NCI-H187 treated with DMSO at 0.1 percent for 48 hours (cell line): ENCODE data around the gene ADAMTS7.
"Not testable (repeated sequence)": the region's sequence is repeated elsewhere in the genome, so short reads cannot be mapped to it uniquely, and the experiment has no call there.

Experiments used
- DNase-seq: peaks from one replicate; lab custom pipeline; 2025; lab: John Stamatoyannopoulos, UW

Gene ADAMTS7

GRCh38 chr15:78811124-78811824 is at the start of gene ADAMTS7:
Gene ADAMTS7 (minus strand): TSS chr15:78811464. CDS start chr15:78811220, 244 bp downstream.
- no peak for DNase-seq

GRCh38 chr15:78859971-78860719 is 48.9 kb upstream of the ADAMTS7 start:
- no peak for DNase-seq

- no peak for DNase-seq
These were observed 44.5 kb upstream of the ADAMTS7 start for GRCh38 chr15:78855746-78856145.

- DNase-seq: no peak
These were observed 43.6 kb upstream of the ADAMTS7 start for GRCh38 chr15:78854833-78855372.

GRCh38 chr15:78853500-78853899 is 42.2 kb upstream of the ADAMTS7 start:
- no peak for DNase-seq

- DNase-seq: no peak
These were observed 39.9 kb upstream of the ADAMTS7 start for GRCh38 chr15:78850941-78851755.

GRCh38 chr15:78850352-78850751 is 39.1 kb upstream of the ADAMTS7 start:
- DNase-seq: no peak

GRCh38 chr15:78847387-78847906 is 36.2 kb upstream of the ADAMTS7 start:
- DNase-seq: not testable (repeated sequence)

GRCh38 chr15:78846906-78847305 is 35.6 kb upstream of the ADAMTS7 start:
- not testable (repeated sequence) for DNase-seq

GRCh38 chr15:78842519-78842918 is 31.3 kb upstream of the ADAMTS7 start:
- no peak for DNase-seq

- DNase-seq: no peak
These were observed 30.6 kb upstream of the ADAMTS7 start for GRCh38 chr15:78841891-78842290.

GRCh38 chr15:78841376-78841706 is 30.1 kb upstream of the ADAMTS7 start:
- DNase-seq: no peak

- no peak for DNase-seq
These were observed 29.6 kb upstream of the ADAMTS7 start for GRCh38 chr15:78840661-78841375.

GRCh38 chr15:78839151-78839550 is 27.9 kb upstream of the ADAMTS7 start:
- DNase-seq: not testable (repeated sequence)

GRCh38 chr15:78838489-78838888 is 27.2 kb upstream of the ADAMTS7 start:
- DNase-seq: no peak

GRCh38 chr15:78837543-78837942 is 26.3 kb upstream of the ADAMTS7 start:
- no peak for DNase-seq

- no peak for DNase-seq
These were observed 25.9 kb upstream of the ADAMTS7 start for GRCh38 chr15:78837131-78837530.

GRCh38 chr15:78836333-78836732 is 25.1 kb upstream of the ADAMTS7 start:
- DNase-seq: no peak

- no peak for DNase-seq
These were observed 20.3 kb upstream of the ADAMTS7 start for GRCh38 chr15:78831229-78832207.

- DNase-seq: no peak
These were observed 19.4 kb upstream of the ADAMTS7 start for GRCh38 chr15:78830514-78831228.
